AG04450 (cell line): Measurements from ENCODE around the gene OCEL1. TPM values are rescaled to one million over a fixed set of nuclear protein-coding genes. Genes with fewer than 3 reads are reported as not detected.

Experiments used
- CTCF ChIA-PET: fragments of 300-600, 350-600 bp; formaldehyde crosslinking; extraction: SDS; loops from one replicate; lab custom pipeline; 2022; ENCODE audit warnings: antibody characterized with exemption, inconsistent platforms; lab: Charles Lee
- POLR2A ChIA-PET: fragments of 350-600 bp; formaldehyde crosslinking; extraction: SDS; loops from one replicate; lab custom pipeline; 2021; ENCODE audit warnings: antibody characterized with exemption, inconsistent platforms; lab: Yijun Ruan, JAX
- DNase-seq: peaks from one replicate; pipeline ENCODE4 v3.0.0-alpha.2; 2011; ENCODE audit warnings: low read depth, low spot score
- H3K27ac ChIP-seq: one replicate; pipeline ENCODE4 v1.5.1; 2012; ENCODE audit warnings: low read depth, low read length, control low read depth
- H3K27me3 ChIP-seq: one replicate; pipeline ENCODE4 v1.6.0; 2012; ENCODE audit warnings: low read length; ENCODE audit not compliant: control insufficient read depth, insufficient read depth
- H3K4me3 ChIP-seq: 2 replicates; pipeline ENCODE4 v1.5.1; 2011; ENCODE audit warnings: mild to moderate bottlenecking, low read depth, low read length, control low read depth
- H3K9me3 ChIP-seq: 2 replicates; pipeline ENCODE4 v1.5.1; 2012; ENCODE audit warnings: low read length; ENCODE audit not compliant: control insufficient read depth, insufficient read depth
- polyA plus RNA-seq: library from polyadenylated mRNA; depleted of rRNA; stranded (reverse); fragments of >200 nt; gene quantifications from 2 replicates; pipeline ENCODE4 v1.2.3, GENCODE V29; 2011
- TF ChIP-seq, protein P1 (sequence below): IDR thresholded peaks from 2 replicates; pipeline ENCODE4 v1.5.1; 2011; ENCODE audit warnings: low read depth, low read length, control low read depth, inconsistent platforms

OCEL1 gene
- polyA plus RNA-seq, 1 experiment = 4.6 TPM

DNA sequence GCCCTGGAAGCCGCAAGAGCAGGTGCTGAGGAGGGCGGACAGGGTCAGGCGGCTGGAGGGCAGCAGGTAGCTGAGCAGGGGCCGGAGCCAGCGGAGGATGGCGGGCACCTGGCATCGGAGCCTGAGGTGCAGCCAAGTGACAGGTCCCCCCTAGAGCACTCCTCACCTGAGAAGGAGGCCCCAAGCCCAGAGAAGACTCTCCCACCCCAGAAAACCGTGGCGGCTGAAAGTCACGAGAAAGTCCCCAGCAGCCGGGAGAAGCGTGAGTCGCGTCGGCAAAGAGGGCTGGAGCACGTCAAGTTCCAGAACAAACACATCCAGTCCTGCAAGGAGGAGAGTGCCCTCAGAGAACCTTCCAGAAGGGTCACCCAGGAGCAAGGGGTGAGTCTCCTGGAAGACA lies 31.4 kb upstream of the OCEL1 start:
- ChIA-PET POLR2A (no interaction called here), CTCF (no interaction called here)
- TF ChIP-seq, protein P1, sequence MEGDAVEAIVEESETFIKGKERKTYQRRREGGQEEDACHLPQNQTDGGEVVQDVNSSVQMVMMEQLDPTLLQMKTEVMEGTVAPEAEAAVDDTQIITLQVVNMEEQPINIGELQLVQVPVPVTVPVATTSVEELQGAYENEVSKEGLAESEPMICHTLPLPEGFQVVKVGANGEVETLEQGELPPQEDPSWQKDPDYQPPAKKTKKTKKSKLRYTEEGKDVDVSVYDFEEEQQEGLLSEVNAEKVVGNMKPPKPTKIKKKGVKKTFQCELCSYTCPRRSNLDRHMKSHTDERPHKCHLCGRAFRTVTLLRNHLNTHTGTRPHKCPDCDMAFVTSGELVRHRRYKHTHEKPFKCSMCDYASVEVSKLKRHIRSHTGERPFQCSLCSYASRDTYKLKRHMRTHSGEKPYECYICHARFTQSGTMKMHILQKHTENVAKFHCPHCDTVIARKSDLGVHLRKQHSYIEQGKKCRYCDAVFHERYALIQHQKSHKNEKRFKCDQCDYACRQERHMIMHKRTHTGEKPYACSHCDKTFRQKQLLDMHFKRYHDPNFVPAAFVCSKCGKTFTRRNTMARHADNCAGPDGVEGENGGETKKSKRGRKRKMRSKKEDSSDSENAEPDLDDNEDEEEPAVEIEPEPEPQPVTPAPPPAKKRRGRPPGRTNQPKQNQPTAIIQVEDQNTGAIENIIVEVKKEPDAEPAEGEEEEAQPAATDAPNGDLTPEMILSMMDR = no peak
- DNase-seq = no peak
- H3K9me3 ChIP-seq = no peaks in the 10 kb centered on the region; the same call in 1 of the 2 replicates
- no peak overlapping the region for H3K4me3 ChIP-seq
- H3K27ac ChIP-seq = no peak overlapping the region
- H3K27me3 ChIP-seq = no peaks in the 10 kb centered on the region

DNA sequence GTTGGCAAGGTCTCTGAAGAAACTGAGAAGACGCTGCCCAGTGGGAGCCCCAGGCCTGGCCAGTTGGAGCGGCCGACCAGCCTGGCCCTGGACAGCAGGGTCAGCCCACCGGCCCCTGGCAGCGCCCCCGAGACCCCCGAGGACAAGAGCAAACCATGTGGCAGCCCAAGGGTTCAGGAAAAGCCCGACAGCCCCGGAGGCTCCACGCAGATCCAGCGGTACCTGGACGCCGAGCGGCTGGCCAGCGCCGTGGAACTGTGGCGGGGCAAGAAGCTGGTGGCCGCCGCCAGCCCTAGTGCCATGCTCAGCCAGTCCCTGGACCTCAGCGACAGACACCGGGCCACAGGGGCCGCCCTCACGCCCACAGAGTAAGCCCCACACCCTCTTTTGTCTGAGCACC lies 30.9 kb upstream of the OCEL1 start:
- POLR2A ChIA-PET = no interaction called here
- TF ChIP-seq, protein P1 = no peak
- Histone ChIP-seq H3K9me3 (no peaks in the 10 kb centered on the region; the same call in 1 of the 2 replicates), H3K27me3 (no peaks in the 10 kb centered on the region), H3K4me3 (no peak overlapping the region), H3K27ac (no peak overlapping the region)
- no peak for DNase-seq
- CTCF ChIA-PET = no interaction called here

GRCh38 chr19:17196610-17197009 lies 29.4 kb upstream of the OCEL1 start:
- ChIA-PET CTCF (no interaction called here), POLR2A (no interaction called here)

GRCh38 chr19:17197666-17198065 lies 28.4 kb upstream of the OCEL1 start:
- ChIA-PET POLR2A (no interaction called here), CTCF (interaction anchor here (0.7 kb wide), 1 partner anchor 56 kb away, joined by 6 read pairs; no protein-coding TSS in a partner anchor)
- H3K4me3 ChIP-seq = no peak overlapping the region
- no peaks in the 10 kb centered on the region; the same call in 1 of the 2 replicates for H3K9me3 ChIP-seq
- DNase-seq = no peak
- H3K27ac ChIP-seq = no peak overlapping the region
- H3K27me3 ChIP-seq = no peaks in the 10 kb centered on the region
- TF ChIP-seq, protein P1 = no peak

More at GRCh38 chr19:17196610-17197009, 29.4 kb upstream of the OCEL1 start:
- H3K27me3 ChIP-seq = no peaks in the 10 kb centered on the region
- no peak for DNase-seq
- no peak overlapping the region for H3K27ac ChIP-seq
- H3K4me3 ChIP-seq = no peak overlapping the region
- no peaks in the 10 kb centered on the region; the same call in 1 of the 2 replicates for H3K9me3 ChIP-seq
- TF ChIP-seq, protein P1 = no peak

GRCh38 chr19:17200408-17201079 lies 25.5 kb upstream of the OCEL1 start:
- ChIA-PET CTCF (no interaction called here), POLR2A (no interaction called here)
- DNase-seq = no peak
- H3K4me3 ChIP-seq = no peak overlapping the region
- H3K27me3 ChIP-seq = no peaks in the 10 kb centered on the region
- H3K9me3 ChIP-seq = no peaks in the 10 kb centered on the region; the same call in 1 of the 2 replicates
- TF ChIP-seq, protein P1 = no peak
- H3K27ac ChIP-seq = no peak overlapping the region
